Activated naive CD4-positive, alpha-beta T cell treated with anti-CD3 and anti-CD28 coated beads, Interleukin-2, amount 50 U/mL, for 16 hours (primary cell): ENCODE results near the gene BLOC1S5.
A peak's percentile ranks its signal among the peaks of the same experiment; 100 is the strongest.
"Not testable (repeated sequence)": the region's sequence is repeated elsewhere in the genome, so short reads cannot be mapped to it uniquely, and the experiment has no call there.

Source experiments
- DNase-seq: peaks from one replicate; pipeline ENCODE4 v3.0.0-alpha.2; 2020

BLOC1S5 gene

GRCh38 chr6:8080362-8081151, 16.4 kb upstream of the BLOC1S5 start:
- DNase-seq: no peak

- no peak for DNase-seq
Observed at GRCh38 chr6:8079126-8079525, 14.9 kb upstream of the BLOC1S5 start.

- DNase-seq: no peak
Observed at GRCh38 chr6:8077991-8078390, 13.8 kb upstream of the BLOC1S5 start.

- no peak for DNase-seq
Observed at GRCh38 chr6:8075704-8076103, 11.5 kb upstream of the BLOC1S5 start.

- DNase-seq: no peak
Observed at GRCh38 chr6:8075185-8075584, 11.0 kb upstream of the BLOC1S5 start.

GRCh38 chr6:8074213-8074612, 10.0 kb upstream of the BLOC1S5 start:
- DNase-seq: no peak

GRCh38 chr6:8073758-8074157, 9.6 kb upstream of the BLOC1S5 start:
- no peak for DNase-seq

GRCh38 chr6:8070718-8071117, 6.5 kb upstream of the BLOC1S5 start:
- no peak for DNase-seq

GRCh38 chr6:8069631-8070284, 5.6 kb upstream of the BLOC1S5 start:
- DNase-seq: no peak

- DNase-seq: no peak
Observed at GRCh38 chr6:8069151-8069550, 5.0 kb upstream of the BLOC1S5 start.

- no peak for DNase-seq
Observed at GRCh38 chr6:8066108-8066507, 1.9 kb upstream of the BLOC1S5 start.

- DNase-seq: peak; percentile 31
Observed at GRCh38 chr6:8065519-8065911, 1.3 kb upstream of the BLOC1S5 start.

GRCh38 chr6:8064638-8065518, 689 bp upstream of the BLOC1S5 start:
- DNase-seq: no peak

GRCh38 chr6:8061736-8062135, 2.5 kb downstream of the BLOC1S5 start:
- no peak for DNase-seq

GRCh38 chr6:8060346-8060745, 3.8 kb downstream of the BLOC1S5 start:
- no peak for DNase-seq

GRCh38 chr6:8059129-8059528, 5.1 kb downstream of the BLOC1S5 start:
- DNase-seq: no peak

GRCh38 chr6:8057793-8058192, 6.4 kb downstream of the BLOC1S5 start:
- DNase-seq: no peak

GRCh38 chr6:8057263-8057662, 6.9 kb downstream of the BLOC1S5 start:
- DNase-seq: no peak

GRCh38 chr6:8054276-8054675, 9.9 kb downstream of the BLOC1S5 start:
- no peak for DNase-seq

GRCh38 chr6:8047541-8048292, 16.5 kb downstream of the BLOC1S5 start:
- DNase-seq: no peak

GRCh38 chr6:8045769-8046168, 18.4 kb downstream of the BLOC1S5 start:
- DNase-seq: not testable (repeated sequence)

GRCh38 chr6:8043221-8043620, 21.0 kb downstream of the BLOC1S5 start:
- DNase-seq: no peak
